ENCODE measurements around the gene SP110.

The SP110 gene

DNA sequence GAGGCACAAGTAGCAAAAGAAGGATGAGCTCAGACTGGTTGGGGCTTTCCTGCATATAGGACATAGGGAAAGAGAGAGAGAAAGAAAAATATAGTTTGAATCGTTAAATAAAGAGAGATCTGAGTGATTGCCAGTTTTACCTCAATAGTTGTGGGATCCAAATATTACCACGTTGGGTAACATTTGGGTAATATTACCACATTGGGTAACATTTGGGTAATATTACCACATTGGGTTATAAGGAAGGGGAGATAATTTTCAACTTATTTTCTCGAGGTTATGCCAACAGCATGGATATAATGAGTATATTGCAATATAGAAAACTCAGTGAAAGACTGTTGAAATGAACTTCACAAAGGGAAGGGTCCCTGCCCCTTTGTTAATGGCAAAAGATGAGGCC, 26.4 kb upstream of the SP110 start:
- Histone ChIP-seq H3K9me3 (ENCODE audit: control insufficient read depth in 1 of 2, low read length in 2 of 2) (no peaks in the 10 kb centered on the region), H3K27ac (ENCODE audit: low read length) (no peak overlapping the region), H3K36me3 (ENCODE audit: control insufficient read depth in 1 of 2, insufficient read depth in 2 of 2, low read length in 2 of 2) (no peaks in the 10 kb centered on the region), H3K4me1 (ENCODE audit: control insufficient read depth in 1 of 2, insufficient read depth in 2 of 2, low read length in 2 of 2) (no peaks in the 10 kb centered on the region), H3K4me3 (ENCODE audit: low read depth in 1 of 2, low read length in 2 of 2) (no peak overlapping the region), H3K27me3 (ENCODE audit: low read depth, low read length) (no peaks in the 10 kb centered on the region)

DNA sequence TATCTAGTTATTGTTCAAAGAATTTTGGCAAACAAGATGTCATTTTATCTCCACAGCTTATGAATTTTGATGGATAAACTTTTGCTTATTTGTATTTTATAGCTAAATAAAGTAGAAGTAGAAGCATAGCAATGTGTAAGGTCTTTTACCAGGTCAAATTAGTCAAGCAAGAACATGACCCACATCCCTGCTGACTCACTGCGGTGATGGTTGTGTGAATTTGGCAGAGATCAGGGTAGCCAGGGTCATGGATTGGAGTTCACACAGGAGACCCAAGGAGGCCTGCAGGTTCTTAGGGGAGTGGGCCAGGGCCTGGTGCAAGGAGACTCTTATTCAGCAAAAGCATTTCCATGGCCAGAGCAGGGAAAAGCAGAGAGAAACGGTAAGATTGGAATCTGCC, 24.4 kb upstream of the SP110 start:
- H3K27me3 ChIP-seq (ENCODE audit: low read depth, low read length): no peaks in the 10 kb centered on the region

DNA sequence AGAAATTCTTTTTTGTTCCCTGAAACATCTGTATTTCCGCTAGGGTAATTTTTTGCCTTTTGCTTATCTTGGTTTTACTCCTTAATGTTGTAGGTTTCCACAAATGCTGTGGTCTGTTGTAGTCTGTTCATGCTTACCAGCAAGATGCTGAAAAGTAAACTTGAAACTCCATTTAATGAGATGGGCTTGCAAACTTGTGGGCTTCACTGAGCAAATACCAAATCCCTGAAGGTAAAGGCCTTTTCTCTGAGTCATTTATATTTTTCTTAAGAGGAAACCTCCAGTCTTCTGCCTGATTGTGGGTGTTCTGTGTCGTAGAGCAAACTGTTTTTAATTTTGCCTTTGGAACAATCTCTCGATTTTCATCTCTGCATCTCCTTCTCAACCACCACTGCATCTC, 15.1 kb upstream of the SP110 start:
- Histone ChIP-seq H3K4me3 (ENCODE audit: low read depth in 1 of 2, low read length in 2 of 2) (no peak overlapping the region), H3K4me1 (ENCODE audit: control insufficient read depth in 1 of 2, insufficient read depth in 2 of 2, low read length in 2 of 2) (no peaks in the 10 kb centered on the region), H3K27me3 (ENCODE audit: low read depth, low read length) (no peaks in the 10 kb centered on the region), H3K27ac (ENCODE audit: low read length) (no peak overlapping the region), H3K36me3 (ENCODE audit: control insufficient read depth in 1 of 2, insufficient read depth in 2 of 2, low read length in 2 of 2) (no peaks in the 10 kb centered on the region), H3K9me3 (ENCODE audit: control insufficient read depth in 1 of 2, low read length in 2 of 2) (peaks cover 6 to 16% of the 10 kb centered on the region in 2 donors)

More for the DNA sequence above, 24.4 kb upstream of the SP110 start:
- H3K4me1 ChIP-seq (ENCODE audit: control insufficient read depth in 1 of 2, insufficient read depth in 2 of 2, low read length in 2 of 2): no peaks in the 10 kb centered on the region
- no peaks in the 10 kb centered on the region for H3K9me3 ChIP-seq (ENCODE audit: control insufficient read depth in 1 of 2, low read length in 2 of 2)
- H3K4me3 ChIP-seq (ENCODE audit: low read depth in 1 of 2, low read length in 2 of 2): no peak overlapping the region
- H3K36me3 ChIP-seq (ENCODE audit: control insufficient read depth in 1 of 2, insufficient read depth in 2 of 2, low read length in 2 of 2): no peaks in the 10 kb centered on the region
- no peak overlapping the region for H3K27ac ChIP-seq (ENCODE audit: low read length)

DNA sequence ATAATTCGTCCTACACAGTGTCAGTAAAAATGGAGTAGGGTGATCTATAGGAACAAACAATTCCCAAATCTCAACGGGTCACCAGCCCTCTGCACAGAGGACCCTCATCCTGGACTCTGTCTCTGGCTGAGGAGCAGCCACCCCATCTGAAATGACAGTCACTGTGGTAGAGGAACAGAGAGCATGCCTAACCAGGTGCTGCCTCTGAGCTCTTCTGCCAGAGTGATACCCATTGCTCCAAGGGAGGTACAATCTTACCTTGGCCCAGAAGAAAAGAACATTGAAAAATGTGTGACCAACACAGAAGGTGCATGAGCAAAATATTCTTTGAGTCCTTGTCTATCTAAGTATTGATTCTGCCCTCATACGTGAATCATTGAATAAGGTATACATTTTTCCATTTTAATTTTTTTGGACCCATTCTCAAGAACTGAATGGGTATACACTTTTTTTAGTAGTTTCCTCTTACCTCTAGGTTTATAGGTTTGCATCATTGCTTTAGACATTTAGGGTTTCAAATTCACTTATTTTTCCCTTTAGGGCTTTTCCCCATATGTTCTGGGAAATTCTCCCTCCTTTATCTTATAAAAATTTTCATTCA, 14.4 kb upstream of the SP110 start:
- Histone ChIP-seq H3K27ac (ENCODE audit: low read length) (no peak overlapping the region), H3K4me1 (ENCODE audit: control insufficient read depth in 1 of 2, insufficient read depth in 2 of 2, low read length in 2 of 2) (no peaks in the 10 kb centered on the region), H3K36me3 (ENCODE audit: control insufficient read depth in 1 of 2, insufficient read depth in 2 of 2, low read length in 2 of 2) (no peaks in the 10 kb centered on the region), H3K4me3 (ENCODE audit: low read depth in 1 of 2, low read length in 2 of 2) (no peak overlapping the region), H3K27me3 (ENCODE audit: low read depth, low read length) (no peaks in the 10 kb centered on the region), H3K9me3 (ENCODE audit: control insufficient read depth in 1 of 2, low read length in 2 of 2) (peaks cover 6 to 16% of the 10 kb centered on the region in 2 donors)

DNA sequence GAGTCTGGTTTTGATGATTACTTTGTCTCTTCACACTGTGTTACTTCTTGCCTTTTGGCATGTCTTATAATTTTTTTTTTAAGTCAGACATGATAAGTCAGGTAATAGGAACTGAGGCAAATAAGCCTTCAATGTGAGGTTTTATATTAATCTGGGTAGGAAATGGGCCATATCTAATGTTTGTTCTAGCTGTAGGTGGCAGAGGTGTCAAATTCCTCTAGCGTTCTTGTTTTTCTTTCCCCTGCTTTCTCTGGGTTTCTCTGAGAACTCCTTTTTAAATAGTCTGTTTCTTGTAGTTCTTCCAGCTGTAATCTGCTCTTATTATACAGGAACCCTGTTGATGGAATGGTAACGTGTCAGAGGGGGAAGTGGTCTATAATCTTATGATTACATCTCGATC, 11.5 kb upstream of the SP110 start:
- Histone ChIP-seq H3K4me1 (ENCODE audit: control insufficient read depth in 1 of 2, insufficient read depth in 2 of 2, low read length in 2 of 2) (no peaks in the 10 kb centered on the region), H3K9me3 (ENCODE audit: control insufficient read depth in 1 of 2, low read length in 2 of 2) (peaks cover 6 to 16% of the 10 kb centered on the region in 2 donors), H3K36me3 (ENCODE audit: control insufficient read depth in 1 of 2, insufficient read depth in 2 of 2, low read length in 2 of 2) (no peaks in the 10 kb centered on the region), H3K4me3 (ENCODE audit: low read depth in 1 of 2, low read length in 2 of 2) (no peak overlapping the region), H3K27ac (ENCODE audit: low read length) (no peak overlapping the region), H3K27me3 (ENCODE audit: low read depth, low read length) (no peaks in the 10 kb centered on the region)

DNA sequence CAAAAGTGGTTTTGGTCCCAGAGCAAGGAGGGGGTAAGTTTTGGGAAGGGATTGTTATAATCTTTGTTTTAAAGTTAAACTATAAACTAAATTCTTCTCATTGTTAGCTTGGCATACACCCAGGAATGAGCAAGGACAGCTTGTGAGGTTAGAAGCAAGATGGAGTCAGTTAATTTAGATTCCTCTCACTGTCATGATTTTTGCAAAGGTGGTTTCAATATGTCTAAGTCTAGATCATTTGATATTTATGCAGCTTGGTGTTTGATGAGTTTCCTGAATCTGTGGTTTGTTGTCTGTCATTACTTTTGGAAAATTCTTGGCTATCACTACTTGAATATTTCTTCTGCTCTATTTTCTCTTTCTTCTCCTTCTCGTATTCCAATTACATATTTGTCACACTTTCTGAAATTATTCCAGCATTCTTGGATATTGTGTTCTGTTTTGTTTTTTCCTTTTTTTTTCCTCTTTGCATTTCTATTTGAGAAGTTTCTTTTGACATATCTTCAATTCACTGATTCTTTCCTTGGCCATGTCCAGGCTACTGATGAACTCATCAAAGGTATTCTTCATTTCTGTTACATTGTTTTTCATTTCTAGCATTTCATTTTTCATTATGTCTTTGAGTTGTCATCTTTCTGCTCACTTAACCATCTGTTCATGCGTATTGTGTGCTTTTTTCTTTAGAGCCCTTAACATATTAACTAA, 10.9 kb upstream of the SP110 start:
- Histone ChIP-seq H3K27me3 (ENCODE audit: low read depth, low read length) (no peaks in the 10 kb centered on the region), H3K4me3 (ENCODE audit: low read depth in 1 of 2, low read length in 2 of 2) (no peak overlapping the region), H3K27ac (ENCODE audit: low read length) (no peak overlapping the region), H3K36me3 (ENCODE audit: control insufficient read depth in 1 of 2, insufficient read depth in 2 of 2, low read length in 2 of 2) (no peaks in the 10 kb centered on the region), H3K4me1 (ENCODE audit: control insufficient read depth in 1 of 2, insufficient read depth in 2 of 2, low read length in 2 of 2) (no peaks in the 10 kb centered on the region), H3K9me3 (ENCODE audit: control insufficient read depth in 1 of 2, low read length in 2 of 2) (peaks cover 6 to 16% of the 10 kb centered on the region in 2 donors)

DNA sequence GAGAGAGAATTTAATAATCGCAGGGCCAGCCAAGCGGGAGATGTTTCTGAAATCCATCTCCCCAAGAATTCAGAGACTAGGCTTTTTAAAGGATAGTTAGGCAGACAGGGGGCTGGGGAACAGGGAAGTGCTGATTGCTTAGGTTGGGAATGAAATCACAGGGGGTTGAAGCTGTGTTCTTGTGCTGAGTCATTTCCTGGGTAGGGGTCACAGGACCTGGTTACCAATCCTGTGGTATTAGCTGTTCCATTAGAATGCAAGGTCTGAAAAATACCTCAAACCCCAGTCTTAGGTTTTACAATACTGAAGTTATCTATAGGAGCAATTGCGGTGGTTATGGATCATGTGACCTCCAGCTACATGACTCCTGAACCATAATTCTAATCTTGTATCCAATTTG, 10.3 kb upstream of the SP110 start:
- Histone ChIP-seq H3K27me3 (ENCODE audit: low read depth, low read length) (no peaks in the 10 kb centered on the region), H3K4me1 (ENCODE audit: control insufficient read depth in 1 of 2, insufficient read depth in 2 of 2, low read length in 2 of 2) (no peaks in the 10 kb centered on the region), H3K36me3 (ENCODE audit: control insufficient read depth in 1 of 2, insufficient read depth in 2 of 2, low read length in 2 of 2) (no peaks in the 10 kb centered on the region), H3K9me3 (ENCODE audit: control insufficient read depth in 1 of 2, low read length in 2 of 2) (peaks cover 6 to 16% of the 10 kb centered on the region in 2 donors), H3K27ac (ENCODE audit: low read length) (no peak overlapping the region), H3K4me3 (ENCODE audit: low read depth in 1 of 2, low read length in 2 of 2) (no peak overlapping the region)

DNA sequence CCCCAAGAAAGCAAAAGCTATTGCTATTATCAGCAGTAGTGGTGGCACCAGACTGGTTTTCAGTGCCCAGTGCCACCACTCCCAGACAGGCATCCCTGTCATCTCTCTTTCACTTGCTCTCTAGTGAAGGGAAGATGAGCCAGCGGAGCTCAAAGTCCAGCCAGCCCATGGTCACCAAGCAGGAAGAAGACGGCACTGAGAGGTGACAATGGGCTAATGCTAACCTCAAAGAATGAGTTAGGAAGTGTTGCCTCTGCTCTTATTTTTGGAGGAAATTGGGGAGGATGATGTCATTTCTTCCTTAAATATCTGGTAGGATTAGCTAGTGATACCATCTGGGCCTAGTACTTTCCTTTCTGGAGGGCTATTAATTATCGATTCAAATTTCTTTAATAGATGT, 7.4 kb upstream of the SP110 start:
- H3K27ac ChIP-seq (ENCODE audit: low read length): no peak overlapping the region

DNA sequence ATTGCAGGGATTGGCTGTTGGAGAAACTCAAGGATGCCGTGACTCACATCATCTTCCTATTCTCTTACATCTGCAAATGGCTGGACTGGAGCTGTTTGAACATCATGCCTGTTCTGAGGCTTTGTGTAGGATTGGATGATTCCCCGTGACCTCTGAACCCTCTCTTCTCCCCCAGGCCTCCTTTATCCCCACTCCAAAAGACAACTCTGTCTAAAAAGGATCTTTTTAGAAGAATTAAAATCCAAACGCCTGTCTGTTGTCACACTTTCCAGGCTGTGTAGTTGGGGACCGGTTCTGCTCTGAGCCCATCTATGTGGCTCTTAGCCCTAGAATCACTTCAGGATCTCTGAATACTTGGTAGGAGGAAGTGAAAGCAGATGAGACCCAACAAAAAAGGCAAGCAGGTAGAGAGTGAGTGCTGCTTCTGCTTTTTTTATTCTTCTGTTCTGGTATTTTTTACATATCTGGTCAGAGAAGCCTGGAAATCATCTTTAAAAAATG, 6.3 kb upstream of the SP110 start:
- Histone ChIP-seq H3K36me3 (ENCODE audit: control insufficient read depth in 1 of 2, insufficient read depth in 2 of 2, low read length in 2 of 2) (no peaks in the 10 kb centered on the region), H3K4me1 (ENCODE audit: control insufficient read depth in 1 of 2, insufficient read depth in 2 of 2, low read length in 2 of 2) (no peaks in the 10 kb centered on the region), H3K9me3 (ENCODE audit: control insufficient read depth in 1 of 2, low read length in 2 of 2) (peaks cover 6 to 11% of the 10 kb centered on the region in 2 donors), H3K4me3 (ENCODE audit: low read depth in 1 of 2, low read length in 2 of 2) (peak overlapping the region in 1 of 2 donors; percentile 38), H3K27ac (ENCODE audit: low read length) (no peak overlapping the region), H3K27me3 (ENCODE audit: low read depth, low read length) (no peaks in the 10 kb centered on the region)

More for the DNA sequence above, 7.4 kb upstream of the SP110 start:
- Histone ChIP-seq H3K4me3 (ENCODE audit: low read depth in 1 of 2, low read length in 2 of 2) (no peak overlapping the region), H3K4me1 (ENCODE audit: control insufficient read depth in 1 of 2, insufficient read depth in 2 of 2, low read length in 2 of 2) (no peaks in the 10 kb centered on the region), H3K9me3 (ENCODE audit: control insufficient read depth in 1 of 2, low read length in 2 of 2) (peaks cover 6 to 16% of the 10 kb centered on the region in 2 donors), H3K36me3 (ENCODE audit: control insufficient read depth in 1 of 2, insufficient read depth in 2 of 2, low read length in 2 of 2) (no peaks in the 10 kb centered on the region), H3K27me3 (ENCODE audit: low read depth, low read length) (no peaks in the 10 kb centered on the region)

DNA sequence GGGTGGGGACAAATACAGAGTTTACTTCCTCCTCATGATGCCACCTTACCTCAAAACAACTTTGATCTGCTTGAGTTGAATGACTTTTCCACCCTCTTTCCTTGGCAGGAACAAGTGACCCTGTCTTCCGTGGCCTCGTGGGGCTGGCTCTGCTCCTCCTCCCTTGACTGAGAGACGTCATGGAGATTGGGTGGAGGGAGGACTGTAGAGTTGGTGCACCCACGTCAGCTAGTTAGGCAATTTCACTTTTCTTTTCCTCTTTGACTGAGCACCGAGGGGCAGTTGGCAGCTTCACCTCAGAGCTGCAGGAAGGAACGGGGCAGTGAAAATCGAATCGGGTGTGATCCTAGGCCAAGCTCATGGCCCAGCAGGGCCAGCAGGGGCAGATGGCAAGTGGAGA, 5.7 kb upstream of the SP110 start, which contains the start of gene SP140:
Gene SP140, plus strand, starts transcription at position 251 of the 400 bp plus-strand sequence. Its CDS starts 109 bp downstream, at position 360.
- no peaks in the 10 kb centered on the region for H3K4me1 ChIP-seq (ENCODE audit: control insufficient read depth in 1 of 2, insufficient read depth in 2 of 2, low read length in 2 of 2)
- no peaks in the 10 kb centered on the region for H3K27me3 ChIP-seq (ENCODE audit: low read depth, low read length)
- H3K9me3 ChIP-seq (ENCODE audit: control insufficient read depth in 1 of 2, low read length in 2 of 2): peaks cover 0 to 5% of the 10 kb centered on the region in 2 donors
- H3K36me3 ChIP-seq (ENCODE audit: control insufficient read depth in 1 of 2, insufficient read depth in 2 of 2, low read length in 2 of 2): no peaks in the 10 kb centered on the region
- H3K27ac ChIP-seq (ENCODE audit: low read length): peak within 1 kb of the TSS; percentile 50
- peak within 1 kb of the TSS in 1 of 2 donors; percentile 38 for H3K4me3 ChIP-seq (ENCODE audit: low read depth in 1 of 2, low read length in 2 of 2)

DNA sequence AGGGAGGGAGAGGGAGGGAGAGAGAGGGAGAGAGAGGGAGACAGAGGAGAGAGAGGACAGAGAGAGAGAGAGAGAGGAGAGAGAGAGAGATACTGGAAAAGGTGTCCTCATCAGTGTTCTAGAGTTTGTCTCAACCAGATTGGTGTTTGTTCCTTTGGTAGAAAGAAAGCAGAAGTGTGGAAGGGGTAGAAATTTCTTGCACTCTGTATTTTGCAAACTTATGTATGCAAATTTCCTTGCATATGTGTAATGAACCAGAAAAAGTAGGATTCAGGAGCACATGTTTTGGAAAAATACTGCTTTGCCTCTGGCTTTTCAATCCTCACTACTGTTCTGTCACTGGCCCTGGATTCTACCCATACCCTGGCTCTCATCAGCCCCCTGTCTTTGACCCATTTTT, 4.7 kb upstream of the SP110 start:
- no peak overlapping the region for H3K27ac ChIP-seq (ENCODE audit: low read length)
- no peak overlapping the region for H3K4me3 ChIP-seq (ENCODE audit: low read depth in 1 of 2, low read length in 2 of 2)
- H3K4me1 ChIP-seq (ENCODE audit: control insufficient read depth in 1 of 2, insufficient read depth in 2 of 2, low read length in 2 of 2): no peaks in the 10 kb centered on the region
- no peaks in the 10 kb centered on the region for H3K27me3 ChIP-seq (ENCODE audit: low read depth, low read length)
- no peaks in the 10 kb centered on the region for H3K36me3 ChIP-seq (ENCODE audit: control insufficient read depth in 1 of 2, insufficient read depth in 2 of 2, low read length in 2 of 2)
- H3K9me3 ChIP-seq (ENCODE audit: control insufficient read depth in 1 of 2, low read length in 2 of 2): no peaks in the 10 kb centered on the region
